AG04450 (cell line): ENCODE data around the gene SLC66A2. TPM values are rescaled to one million over a fixed set of nuclear protein-coding genes. Genes with fewer than 3 reads are reported as not detected.

Experiments
- CTCF ChIA-PET: fragments of 300-600, 350-600 bp; formaldehyde crosslinking; extraction: SDS; loops from one replicate; lab custom pipeline; 2022; ENCODE audit warnings: antibody characterized with exemption, inconsistent platforms; lab: Charles Lee
- POLR2A ChIA-PET: fragments of 350-600 bp; formaldehyde crosslinking; extraction: SDS; loops from one replicate; lab custom pipeline; 2021; ENCODE audit warnings: antibody characterized with exemption, inconsistent platforms; lab: Yijun Ruan, JAX
- DNase-seq: peaks from one replicate; pipeline ENCODE4 v3.0.0-alpha.2; 2011; ENCODE audit warnings: low read depth, low spot score
- H3K27ac ChIP-seq: one replicate; pipeline ENCODE4 v1.5.1; 2012; ENCODE audit warnings: low read depth, low read length, control low read depth
- H3K27me3 ChIP-seq: one replicate; pipeline ENCODE4 v1.6.0; 2012; ENCODE audit warnings: low read length; ENCODE audit not compliant: control insufficient read depth, insufficient read depth
- H3K4me3 ChIP-seq: 2 replicates; pipeline ENCODE4 v1.5.1; 2011; ENCODE audit warnings: mild to moderate bottlenecking, low read depth, low read length, control low read depth
- H3K9me3 ChIP-seq: 2 replicates; pipeline ENCODE4 v1.5.1; 2012; ENCODE audit warnings: low read length; ENCODE audit not compliant: control insufficient read depth, insufficient read depth
- CTCF ChIP-seq: IDR thresholded peaks from 2 replicates; pipeline ENCODE4 v1.5.1; 2011; ENCODE audit warnings: low read depth, low read length, control low read depth, inconsistent platforms
- polyA plus RNA-seq: library from polyadenylated mRNA; depleted of rRNA; stranded (reverse); fragments of >200 nt; gene quantifications from 2 replicates; pipeline ENCODE4 v1.2.3, GENCODE V29; 2011

Gene SLC66A2
- polyA plus RNA-seq, 1 experiment = 13.9 TPM

- TF ChIP-seq CTCF = no peak
- Histone ChIP-seq H3K27me3 (no peaks in the 10 kb centered on the region), H3K27ac (no peak overlapping the region), H3K9me3 (no peaks in the 10 kb centered on the region; the same call in 1 of the 2 replicates), H3K4me3 (peak overlapping the region; percentile 71)
- ChIA-PET CTCF (interaction anchor here (0.6 kb wide), 1 partner anchor 735 kb away, joined by 3 read pairs; no protein-coding TSS in a partner anchor), POLR2A (interaction anchor here (1.1 to 1.3 kb wide), 4 partner anchors 7 to 156 kb away, joined by 3 to 7 read pairs (median 4); partner anchors contain the start of genes ADNP2, HSBP1L1 and RBFA)
- DNase-seq = no peak
These were observed 1.1 kb upstream of the SLC66A2 start for GRCh38 chr18:79952456-79952995.

GRCh38 chr18:79950515-79951341 is 725 bp downstream of the SLC66A2 start:
- no peak for DNase-seq
- H3K27me3 ChIP-seq = no peaks in the 10 kb centered on the region
- no peaks in the 10 kb centered on the region; the same call in 1 of the 2 replicates for H3K9me3 ChIP-seq
- TF ChIP-seq CTCF = no peak
- CTCF ChIA-PET = no interaction called here
- POLR2A ChIA-PET = interaction anchor here (1.0 kb wide), 1 partner anchor 15 kb away, joined by 3 read pairs; no protein-coding TSS in a partner anchor
- peak overlapping the region; percentile 77 for H3K4me3 ChIP-seq
- no peak overlapping the region for H3K27ac ChIP-seq

- Histone ChIP-seq H3K27me3 (no peaks in the 10 kb centered on the region), H3K9me3 (no peaks in the 10 kb centered on the region; the same call in 1 of the 2 replicates), H3K4me3 (peak overlapping the region; percentile 77), H3K27ac (no peak overlapping the region)
- no peak for DNase-seq
- TF ChIP-seq CTCF = no peak
- ChIA-PET CTCF (no interaction called here), POLR2A (no interaction called here)
These were observed 1.6 kb downstream of the SLC66A2 start for GRCh38 chr18:79949697-79950487.

- TF ChIP-seq CTCF = no peak
- no peaks in the 10 kb centered on the region; the same call in 1 of the 2 replicates for H3K9me3 ChIP-seq
- no peak overlapping the region for H3K27ac ChIP-seq
- H3K4me3 ChIP-seq = no peak overlapping the region
- ChIA-PET POLR2A (no interaction called here), CTCF (no interaction called here)
- H3K27me3 ChIP-seq = no peaks in the 10 kb centered on the region
- no peak for DNase-seq
These were observed 2.6 kb downstream of the SLC66A2 start for GRCh38 chr18:79948719-79949411.
